Measurements from ENCODE around the gene NLRP12.

GRCh38 chr19:53849237-53849676, 25.1 kb upstream of the NLRP12 start:
- TF ChIP-seq CTCF (IDR thresholded peaks at IDR 0.05; ENCODE audit: insufficient read depth, low read length, poor library complexity, severe bottlenecking) = no peak
- no peak for TF ChIP-seq EZH2phosphoT487 (conservative IDR thresholded peaks at IDR 0.05; ENCODE audit: low read length)
